Ovary (tissue), 3 donors: ENCODE results near the gene FCHSD1.

ENCODE experiments used
- POLR2A ChIP-seq: fragments of 450-650 bp; IDR thresholded peaks from one replicate; pipeline ENCODE4 v1.6.1; 2017; ENCODE audit warnings: antibody characterized with exemption, mild to moderate bottlenecking, moderate library complexity
- TF ChIP-seq, protein P1 (sequence below), 3 donors: fragments of 450-650 bp in 2 of 3; fragments of 200-600 bp in 1 of 3; IDR thresholded peaks; one replicate each; pipeline versions ENCODE4 v1.5.1 to v1.8.0; 2016 to 2022; ENCODE audit warnings: antibody characterized with exemption in 3 of 3, mild to moderate bottlenecking in 1 of 3
- donor health status: DM: no; HTN: no; CAD: no.

- TF ChIP-seq POLR2A: no peak
- TF ChIP-seq, protein P1, sequence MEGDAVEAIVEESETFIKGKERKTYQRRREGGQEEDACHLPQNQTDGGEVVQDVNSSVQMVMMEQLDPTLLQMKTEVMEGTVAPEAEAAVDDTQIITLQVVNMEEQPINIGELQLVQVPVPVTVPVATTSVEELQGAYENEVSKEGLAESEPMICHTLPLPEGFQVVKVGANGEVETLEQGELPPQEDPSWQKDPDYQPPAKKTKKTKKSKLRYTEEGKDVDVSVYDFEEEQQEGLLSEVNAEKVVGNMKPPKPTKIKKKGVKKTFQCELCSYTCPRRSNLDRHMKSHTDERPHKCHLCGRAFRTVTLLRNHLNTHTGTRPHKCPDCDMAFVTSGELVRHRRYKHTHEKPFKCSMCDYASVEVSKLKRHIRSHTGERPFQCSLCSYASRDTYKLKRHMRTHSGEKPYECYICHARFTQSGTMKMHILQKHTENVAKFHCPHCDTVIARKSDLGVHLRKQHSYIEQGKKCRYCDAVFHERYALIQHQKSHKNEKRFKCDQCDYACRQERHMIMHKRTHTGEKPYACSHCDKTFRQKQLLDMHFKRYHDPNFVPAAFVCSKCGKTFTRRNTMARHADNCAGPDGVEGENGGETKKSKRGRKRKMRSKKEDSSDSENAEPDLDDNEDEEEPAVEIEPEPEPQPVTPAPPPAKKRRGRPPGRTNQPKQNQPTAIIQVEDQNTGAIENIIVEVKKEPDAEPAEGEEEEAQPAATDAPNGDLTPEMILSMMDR (IDR thresholded peaks at IDR 0.05): no peak
Observed at GRCh38 chr5:141695627-141696215, 44.5 kb upstream of the FCHSD1 start.
